K562 (cell line): ENCODE results near the gene USP32. TPM values are rescaled to one million over a fixed set of nuclear protein-coding genes. Genes with fewer than 3 reads are reported as not detected.

Source experiments
- CCAR2 ChIP-seq: fragments of 200-400 bp; formaldehyde crosslinking; IDR thresholded peaks from 2 replicates; pipeline ENCODE4 v1.6.1; 2017; ENCODE audit warnings: mild to moderate bottlenecking, low read depth, low read length
- GATA2 ChIP-seq: sonication (generic); formaldehyde crosslinking; IDR thresholded peaks from 2 replicates; pipeline ENCODE4 v1.4.0; 2020; ENCODE audit warnings: mild to moderate bottlenecking, missing genetic modification reagents
- HNRNPL ChIP-seq: fragments of 200-400 bp; formaldehyde crosslinking; IDR thresholded peaks from 2 replicates; pipeline ENCODE4 v1.6.1; 2017; ENCODE audit warnings: low read depth, mild to moderate bottlenecking, low read length
- MAFF ChIP-seq: IDR thresholded peaks from 2 replicates; pipeline ENCODE4 v1.6.1; 2012; ENCODE audit warnings: low read length, improper control_type of control experiment
- NEUROD1 ChIP-seq: fragments of 150-350 bp; IDR thresholded peaks from 2 replicates; pipeline ENCODE4 v1.6.1; 2014; ENCODE audit warnings: borderline replicate concordance, low read length, low read depth; ENCODE audit not compliant: partially characterized antibody
- PHF8 ChIP-seq: fragments of 200-600 bp; sonication (generic); IDR thresholded peaks from 2 replicates; pipeline ENCODE4 v1.6.1; 2012; ENCODE audit warnings: mixed run types, mild to moderate bottlenecking, inconsistent platforms, low read length, moderate library complexity, borderline replicate concordance
- RCOR1 ChIP-seq, 2 experiments: IDR thresholded peaks; 2 replicates each; pipeline ENCODE4 v1.6.1; 2012; ENCODE audit warnings: low read depth in 2 of 2, low read length in 2 of 2, borderline replicate concordance in 1 of 2, improper control_type of control experiment in 1 of 2
- SIN3B ChIP-seq: fragments of 450-650 bp; IDR thresholded peaks from 2 replicates; pipeline ENCODE4 v1.6.1; 2017; ENCODE audit warnings: low read depth, mild to moderate bottlenecking, moderate library complexity
- TBL1XR1 ChIP-seq, 2 experiments: IDR thresholded peaks; 2 replicates each; pipeline ENCODE4 v1.6.1; 2012; ENCODE audit warnings: improper control_type of control experiment in 2 of 2, low read length in 2 of 2, mild to moderate bottlenecking in 1 of 2
- TCF3 ChIP-seq: sonication (generic); formaldehyde crosslinking; IDR thresholded peaks from 2 replicates; pipeline ENCODE4 v1.4.0; 2020; ENCODE audit warnings: mild to moderate bottlenecking, missing genetic modification reagents
- ZBTB1 ChIP-seq: sonication (generic); formaldehyde crosslinking; IDR thresholded peaks from 2 replicates; pipeline ENCODE4 v1.8.1; 2023; ENCODE audit warnings: missing genetic modification reagents, low read depth, mild to moderate bottlenecking, borderline replicate concordance
- ZNF143 ChIP-seq: sonication (generic); formaldehyde crosslinking; IDR thresholded peaks from 2 replicates; pipeline ENCODE4 v1.9.0; 2022; ENCODE audit warnings: mild to moderate bottlenecking, missing genetic modification reagents
- ZNF584 ChIP-seq: fragments of 200-800 bp; sonication (Bioruptor generic); IDR thresholded peaks from 2 replicates; pipeline ENCODE4 v1.6.1; 2016; ENCODE audit warnings: low read depth, mild to moderate bottlenecking, missing genetic modification characterization, missing compliant biosample characterization
- ZZZ3 ChIP-seq: fragments of 450-650 bp; IDR thresholded peaks from 2 replicates; pipeline ENCODE4 v1.6.1; 2016; ENCODE audit warnings: antibody characterized with exemption, mild to moderate bottlenecking, moderate library complexity
- polyA plus RNA-seq, 8 experiments: library from polyadenylated mRNA; depleted of rRNA in 4 of 8; stranded (reverse) in 5 of 8; unstranded in 3 of 8; fragments of >200 nt; fragmentation: Nextera tagmentation in 2 of 8; fragmentation: Illumina TruSeq in 1 of 8; extraction: Ambion mirVana in 2 of 8; extraction: Trizol in 1 of 8; gene quantifications; 2 replicates each; pipeline versions ENCODE4 v1.2.1 to v1.2.3, GENCODE V29; 2011 to 2014; ENCODE audit warnings: inconsistent platforms in 1 of 8, missing spikeins in 1 of 8
- total RNA-seq, 7 experiments: library from RNA; depleted of rRNA in 6 of 7; stranded (reverse); fragments of >200 nt in 6 of 7; fragmentation: Illumina TruSeq in 2 of 7; extraction: Trizol in 2 of 7; gene quantifications; 2 replicates each; pipeline versions ENCODE4 v1.2.1 to v1.2.3, GENCODE V29; 2011 to 2021; ENCODE audit warnings: low replicate concordance in 1 of 7
- TF ChIP-seq, protein P1 (sequence below): fragments of 450-650 bp; IDR thresholded peaks from 2 replicates; pipeline ENCODE4 v1.6.1; 2017; ENCODE audit warnings: antibody characterized with exemption
- TF ChIP-seq, protein P2 (sequence below): fragments of 200-800 bp; sonication (Bioruptor generic); IDR thresholded peaks from 2 replicates; pipeline ENCODE4 v1.6.1; 2017; ENCODE audit warnings: missing genetic modification characterization, missing compliant biosample characterization
- TF ChIP-seq, protein P3 (sequence below): IDR thresholded peaks from 3 replicates; pipeline ENCODE4 v1.6.1; 2011; ENCODE audit warnings: borderline replicate concordance, mild to moderate bottlenecking; ENCODE audit not compliant: insufficient read length, insufficient read depth
- TF ChIP-seq, protein P4 (sequence below): IDR thresholded peaks from 2 replicates; pipeline ENCODE4 v1.6.1; 2011; ENCODE audit warnings: borderline replicate concordance, low read depth, mild to moderate bottlenecking, moderate library complexity, low read length; ENCODE audit not compliant: insufficient read depth, poor library complexity, severe bottlenecking

USP32 gene
- total and polyA plus RNA-seq, 9 of the 15 experiments (the other 6 are each of a cell fraction or from before 2014, with no cell fraction given): 18.0 to 69.3 (median 47.1) TPM

DNA sequence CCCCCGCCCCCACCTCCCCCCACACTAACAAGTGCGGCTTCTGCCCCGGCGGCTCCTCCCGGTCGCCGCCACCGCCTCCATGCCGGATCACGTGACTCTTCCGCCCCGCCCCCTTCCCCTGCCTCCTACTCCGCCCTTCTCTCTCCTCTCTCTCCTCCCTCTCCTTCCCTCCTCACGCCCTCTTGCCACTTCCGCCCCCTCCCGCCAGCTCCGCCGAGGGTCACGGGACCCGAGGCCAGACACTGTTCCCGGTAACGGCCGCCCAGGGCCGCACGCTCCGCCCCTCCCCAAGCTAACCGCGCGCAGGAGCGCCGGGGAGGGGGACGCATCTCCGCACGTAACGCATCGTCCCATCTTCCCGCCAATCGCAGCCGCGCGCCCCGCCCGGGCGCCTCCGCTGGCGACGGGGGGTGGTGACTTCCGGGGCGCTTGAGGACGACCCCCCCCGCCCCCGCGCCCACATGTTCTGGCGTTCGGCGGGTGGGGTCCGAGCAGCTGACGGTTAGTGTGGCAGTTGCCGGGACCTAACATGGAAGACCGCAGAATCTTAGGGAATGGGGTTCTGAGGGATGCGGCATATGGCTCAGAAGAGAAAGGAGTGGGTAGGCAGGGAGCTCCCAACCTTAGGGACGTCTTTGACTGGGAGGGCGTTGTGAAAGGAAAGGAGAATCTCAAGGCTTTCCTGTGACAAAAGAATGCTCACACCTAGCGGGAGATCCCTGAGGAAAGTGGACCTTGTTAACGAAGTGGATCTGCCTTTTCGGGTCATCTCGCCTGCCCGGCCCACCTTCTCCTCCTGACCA lies at the start of gene USP32 (continued):
- peak; percentile 66 for TF ChIP-seq GATA2 (CRISPR knock-in tag)
- TF ChIP-seq NEUROD1: peak; percentile 43
- no peak for TF ChIP-seq CCAR2
- TF ChIP-seq, protein P1, sequence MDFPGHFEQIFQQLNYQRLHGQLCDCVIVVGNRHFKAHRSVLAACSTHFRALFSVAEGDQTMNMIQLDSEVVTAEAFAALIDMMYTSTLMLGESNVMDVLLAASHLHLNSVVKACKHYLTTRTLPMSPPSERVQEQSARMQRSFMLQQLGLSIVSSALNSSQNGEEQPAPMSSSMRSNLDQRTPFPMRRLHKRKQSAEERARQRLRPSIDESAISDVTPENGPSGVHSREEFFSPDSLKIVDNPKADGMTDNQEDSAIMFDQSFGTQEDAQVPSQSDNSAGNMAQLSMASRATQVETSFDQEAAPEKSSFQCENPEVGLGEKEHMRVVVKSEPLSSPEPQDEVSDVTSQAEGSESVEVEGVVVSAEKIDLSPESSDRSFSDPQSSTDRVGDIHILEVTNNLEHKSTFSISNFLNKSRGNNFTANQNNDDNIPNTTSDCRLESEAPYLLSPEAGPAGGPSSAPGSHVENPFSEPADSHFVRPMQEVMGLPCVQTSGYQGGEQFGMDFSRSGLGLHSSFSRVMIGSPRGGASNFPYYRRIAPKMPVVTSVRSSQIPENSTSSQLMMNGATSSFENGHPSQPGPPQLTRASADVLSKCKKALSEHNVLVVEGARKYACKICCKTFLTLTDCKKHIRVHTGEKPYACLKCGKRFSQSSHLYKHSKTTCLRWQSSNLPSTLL: no peak
- TF ChIP-seq, protein P2, sequence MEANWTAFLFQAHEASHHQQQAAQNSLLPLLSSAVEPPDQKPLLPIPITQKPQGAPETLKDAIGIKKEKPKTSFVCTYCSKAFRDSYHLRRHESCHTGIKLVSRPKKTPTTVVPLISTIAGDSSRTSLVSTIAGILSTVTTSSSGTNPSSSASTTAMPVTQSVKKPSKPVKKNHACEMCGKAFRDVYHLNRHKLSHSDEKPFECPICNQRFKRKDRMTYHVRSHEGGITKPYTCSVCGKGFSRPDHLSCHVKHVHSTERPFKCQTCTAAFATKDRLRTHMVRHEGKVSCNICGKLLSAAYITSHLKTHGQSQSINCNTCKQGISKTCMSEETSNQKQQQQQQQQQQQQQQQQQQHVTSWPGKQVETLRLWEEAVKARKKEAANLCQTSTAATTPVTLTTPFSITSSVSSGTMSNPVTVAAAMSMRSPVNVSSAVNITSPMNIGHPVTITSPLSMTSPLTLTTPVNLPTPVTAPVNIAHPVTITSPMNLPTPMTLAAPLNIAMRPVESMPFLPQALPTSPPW (CRISPR knock-in tag): peak; percentile 100
- TF ChIP-seq TBL1XR1 (IDR thresholded peaks at IDR 0.05; ENCODE audit: low read length in 2 of 2): peak; percentile 76 to 77; a peak in 3 of 4 replicates
- TF ChIP-seq, protein P3, sequence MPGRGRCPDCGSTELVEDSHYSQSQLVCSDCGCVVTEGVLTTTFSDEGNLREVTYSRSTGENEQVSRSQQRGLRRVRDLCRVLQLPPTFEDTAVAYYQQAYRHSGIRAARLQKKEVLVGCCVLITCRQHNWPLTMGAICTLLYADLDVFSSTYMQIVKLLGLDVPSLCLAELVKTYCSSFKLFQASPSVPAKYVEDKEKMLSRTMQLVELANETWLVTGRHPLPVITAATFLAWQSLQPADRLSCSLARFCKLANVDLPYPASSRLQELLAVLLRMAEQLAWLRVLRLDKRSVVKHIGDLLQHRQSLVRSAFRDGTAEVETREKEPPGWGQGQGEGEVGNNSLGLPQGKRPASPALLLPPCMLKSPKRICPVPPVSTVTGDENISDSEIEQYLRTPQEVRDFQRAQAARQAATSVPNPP: no peak
- no peak for TF ChIP-seq ZNF143
- no peak for TF ChIP-seq ZZZ3
- TF ChIP-seq, protein P4, sequence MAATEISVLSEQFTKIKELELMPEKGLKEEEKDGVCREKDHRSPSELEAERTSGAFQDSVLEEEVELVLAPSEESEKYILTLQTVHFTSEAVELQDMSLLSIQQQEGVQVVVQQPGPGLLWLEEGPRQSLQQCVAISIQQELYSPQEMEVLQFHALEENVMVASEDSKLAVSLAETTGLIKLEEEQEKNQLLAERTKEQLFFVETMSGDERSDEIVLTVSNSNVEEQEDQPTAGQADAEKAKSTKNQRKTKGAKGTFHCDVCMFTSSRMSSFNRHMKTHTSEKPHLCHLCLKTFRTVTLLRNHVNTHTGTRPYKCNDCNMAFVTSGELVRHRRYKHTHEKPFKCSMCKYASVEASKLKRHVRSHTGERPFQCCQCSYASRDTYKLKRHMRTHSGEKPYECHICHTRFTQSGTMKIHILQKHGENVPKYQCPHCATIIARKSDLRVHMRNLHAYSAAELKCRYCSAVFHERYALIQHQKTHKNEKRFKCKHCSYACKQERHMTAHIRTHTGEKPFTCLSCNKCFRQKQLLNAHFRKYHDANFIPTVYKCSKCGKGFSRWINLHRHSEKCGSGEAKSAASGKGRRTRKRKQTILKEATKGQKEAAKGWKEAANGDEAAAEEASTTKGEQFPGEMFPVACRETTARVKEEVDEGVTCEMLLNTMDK: peak; percentile 96
- no peak for TF ChIP-seq ZNF584 (CRISPR knock-in tag)
- TF ChIP-seq TCF3 (CRISPR knock-in tag): peak; percentile 55
- TF ChIP-seq ZBTB1 (CRISPR knock-in tag): no peak; the same call in 1 of the 2 replicates
- no peak for TF ChIP-seq MAFF
- TF ChIP-seq SIN3B: peak; percentile 38; the same call in 1 of the 2 replicates
- peak in 1 of 2 experiments; percentile 72; a peak in 2 of 4 replicates for TF ChIP-seq RCOR1 (IDR thresholded peaks at IDR 0.05; ENCODE audit: borderline replicate concordance in 1 of 2, low read depth in 2 of 2, low read length in 2 of 2)
- no peak for TF ChIP-seq HNRNPL
- peak; percentile 63; the same call in 1 of the 2 replicates for TF ChIP-seq PHF8
